GM12801 (cell line): ENCODE data around the gene CTSF.

Experiments used
- TF ChIP-seq, protein P1 (sequence below): IDR thresholded peaks from one replicate; pipeline ENCODE4 v1.5.1; 2011; ENCODE audit warnings: control low read depth; ENCODE audit not compliant: insufficient read length; ENCODE audit errors: extremely low read depth

CTSF gene

GRCh38 chr11:66593650-66594049 is 25.2 kb upstream of the CTSF start:
- TF ChIP-seq, protein P1, sequence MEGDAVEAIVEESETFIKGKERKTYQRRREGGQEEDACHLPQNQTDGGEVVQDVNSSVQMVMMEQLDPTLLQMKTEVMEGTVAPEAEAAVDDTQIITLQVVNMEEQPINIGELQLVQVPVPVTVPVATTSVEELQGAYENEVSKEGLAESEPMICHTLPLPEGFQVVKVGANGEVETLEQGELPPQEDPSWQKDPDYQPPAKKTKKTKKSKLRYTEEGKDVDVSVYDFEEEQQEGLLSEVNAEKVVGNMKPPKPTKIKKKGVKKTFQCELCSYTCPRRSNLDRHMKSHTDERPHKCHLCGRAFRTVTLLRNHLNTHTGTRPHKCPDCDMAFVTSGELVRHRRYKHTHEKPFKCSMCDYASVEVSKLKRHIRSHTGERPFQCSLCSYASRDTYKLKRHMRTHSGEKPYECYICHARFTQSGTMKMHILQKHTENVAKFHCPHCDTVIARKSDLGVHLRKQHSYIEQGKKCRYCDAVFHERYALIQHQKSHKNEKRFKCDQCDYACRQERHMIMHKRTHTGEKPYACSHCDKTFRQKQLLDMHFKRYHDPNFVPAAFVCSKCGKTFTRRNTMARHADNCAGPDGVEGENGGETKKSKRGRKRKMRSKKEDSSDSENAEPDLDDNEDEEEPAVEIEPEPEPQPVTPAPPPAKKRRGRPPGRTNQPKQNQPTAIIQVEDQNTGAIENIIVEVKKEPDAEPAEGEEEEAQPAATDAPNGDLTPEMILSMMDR, result no peak

- TF ChIP-seq, protein P1, result no peak
Measured at GRCh38 chr11:66593303-66593635, 24.9 kb upstream of the CTSF start.

GRCh38 chr11:66592457-66593302 is 24.3 kb upstream of the CTSF start, which contains the start of the genes CCDC87 and CCS:
CCDC87 (minus strand) TSS chr11:66593063; CDS start chr11:66593015, 48 bp downstream.
CCS (plus strand) TSS chr11:66593185; CDS start chr11:66593262, 77 bp downstream.
- TF ChIP-seq, protein P1, result no peak

- TF ChIP-seq, protein P1, result no peak
Measured at GRCh38 chr11:66591175-66591574, 22.8 kb upstream of the CTSF start.

DNA sequence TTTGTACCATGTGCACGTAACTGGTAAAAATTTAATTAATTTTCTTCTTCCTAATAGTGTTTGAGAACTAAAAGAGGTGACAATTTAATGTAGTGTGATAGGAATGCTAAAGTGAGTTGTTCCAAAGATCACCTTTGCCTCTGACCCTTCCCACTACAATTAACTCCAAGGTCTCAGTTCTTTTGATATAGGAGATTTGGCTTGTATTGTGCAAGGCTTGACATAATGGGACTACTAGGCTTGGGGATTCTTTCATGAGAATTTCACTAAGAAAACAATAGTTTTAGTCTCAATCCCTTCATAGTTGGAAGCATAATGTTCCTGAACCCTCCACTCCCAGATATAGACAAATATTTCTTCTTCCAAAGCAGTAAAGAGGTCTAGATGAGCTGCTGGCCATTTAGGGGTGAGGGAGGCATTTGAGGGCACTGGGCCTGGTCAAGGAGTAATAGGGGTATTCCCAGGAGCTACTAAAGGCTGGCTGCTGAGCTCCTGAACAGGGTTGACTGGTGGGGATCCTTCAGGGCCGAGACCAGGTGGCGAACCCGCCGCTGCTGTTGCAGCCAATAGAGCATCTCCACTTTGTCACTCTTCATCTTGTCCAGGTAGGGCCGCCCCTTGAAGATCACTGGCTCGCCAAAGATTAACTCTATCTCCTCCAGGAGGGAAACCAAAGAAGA is 21.7 kb upstream of the CTSF start:
- TF ChIP-seq, protein P1, result no peak

DNA sequence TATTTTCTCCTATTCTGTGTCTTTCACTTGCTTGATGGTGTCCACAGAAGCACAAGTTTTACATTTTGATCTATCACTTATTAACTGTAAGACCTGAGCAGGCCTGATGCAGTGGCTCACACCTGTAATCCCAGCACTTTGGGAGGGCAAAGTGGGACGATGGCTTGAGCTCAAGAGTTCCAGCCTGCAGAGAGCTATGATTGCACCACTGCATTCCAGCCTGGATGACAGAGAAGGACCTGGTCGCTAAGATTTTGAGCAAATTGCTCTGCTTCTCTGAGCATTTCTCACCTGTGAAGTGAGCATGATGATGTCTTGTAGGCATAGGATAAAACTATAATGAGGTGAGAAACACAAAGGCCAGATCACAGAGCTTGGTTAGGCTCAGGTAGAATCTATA is 17.7 kb upstream of the CTSF start:
- TF ChIP-seq, protein P1, result no peak

DNA sequence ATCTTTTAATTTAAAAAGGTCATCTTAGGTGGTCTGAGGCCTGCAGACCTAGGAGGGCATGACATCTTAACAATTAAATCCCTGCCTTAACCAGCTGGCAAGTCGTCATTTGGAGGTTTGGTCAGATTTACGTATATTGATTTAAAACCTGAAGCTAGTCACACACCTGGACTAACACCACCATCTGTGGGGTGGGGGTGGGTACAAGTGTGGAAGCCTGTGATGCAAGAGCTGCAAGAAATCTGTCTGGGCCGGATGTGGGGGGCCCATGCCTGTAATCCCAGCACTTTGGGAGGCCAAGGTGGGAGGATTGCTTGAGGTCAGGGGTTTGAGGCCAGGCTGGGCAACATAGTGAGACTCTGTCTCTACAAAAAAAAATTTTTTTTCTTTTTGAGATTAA is 12.9 kb upstream of the CTSF start:
- TF ChIP-seq, protein P1, result no peak
